A549 (cell line): ENCODE results near the gene OTC.

Experiments
- CEBPB ChIP-seq, 2 experiments: fragments of >200 bp in 1 of 2; sonication (Bioruptor Twin) in 1 of 2; formaldehyde crosslinking in 1 of 2; IDR thresholded peaks; 2 replicates each; pipeline ENCODE4 v1.6.1; 2012 to 2016
- CHD2 ChIP-seq: fragments of 150-350 bp; IDR thresholded peaks from 2 replicates; pipeline ENCODE4 v1.6.1; 2014; ENCODE audit warnings: low read length; ENCODE audit not compliant: partially characterized antibody
- E2F6 ChIP-seq: IDR thresholded peaks from 2 replicates; pipeline ENCODE4 v1.6.1; 2012; ENCODE audit warnings: low read depth, borderline replicate concordance
- FOSB ChIP-seq: fragments of 250-450 bp; sonication (Bioruptor Pico); IDR thresholded peaks from 2 replicates; pipeline ENCODE4 v1.5.0; 2020; ENCODE audit warnings: mild to moderate bottlenecking, moderate library complexity
- KDM5A ChIP-seq: fragments of 200-600 bp; sonication (generic); IDR thresholded peaks from 2 replicates; pipeline ENCODE4 v1.6.1; 2016; ENCODE audit warnings: antibody characterized with exemption, mild to moderate bottlenecking
- NPAS2 ChIP-seq: fragments of 250-450 bp; sonication (Bioruptor Pico); IDR thresholded peaks from 2 replicates; pipeline ENCODE4 v1.8.0; 2022; ENCODE audit warnings: mild to moderate bottlenecking, moderate library complexity, borderline replicate concordance
- RAD21 ChIP-seq, 2 experiments: fragments of >200 bp in 1 of 2; sonication (Bioruptor Twin) in 1 of 2; formaldehyde crosslinking in 1 of 2; IDR thresholded peaks in 1 of 2; conservative IDR thresholded peaks in 1 of 2; 2 replicates in 1 of 2; 3 replicates in 1 of 2; pipeline ENCODE4 v1.6.1; 2012 to 2018; ENCODE audit warnings: inconsistent platforms in 1 of 2
- REST ChIP-seq: fragments of 200-600 bp; sonication (generic); IDR thresholded peaks from 2 replicates; pipeline ENCODE4 v1.6.1; 2016; ENCODE audit warnings: antibody characterized with exemption, mild to moderate bottlenecking, moderate library complexity
- SMC3 ChIP-seq: fragments of >200 bp; sonication (Bioruptor Twin); formaldehyde crosslinking; IDR thresholded peaks from 3 replicates; pipeline ENCODE4 v1.6.1; 2018; ENCODE audit warnings: inconsistent platforms
- SREBF2 ChIP-seq: fragments of 450-650 bp; IDR thresholded peaks from 2 replicates; pipeline ENCODE4 v1.6.1; 2014; ENCODE audit warnings: mild to moderate bottlenecking, moderate library complexity
- TP53 ChIP-seq: fragments of 250-450 bp; sonication (Bioruptor Pico); IDR thresholded peaks from 2 replicates; pipeline ENCODE4 v1.5.0; 2021; ENCODE audit warnings: mild to moderate bottlenecking, moderate library complexity
- TF ChIP-seq, protein P1 (sequence below): fragments of >200 bp; sonication (Bioruptor Twin); formaldehyde crosslinking; IDR thresholded peaks from 3 replicates; pipeline ENCODE4 v1.5.1; 2016
- TF ChIP-seq, protein P2 (sequence below): fragments of 150-350 bp; IDR thresholded peaks from 2 replicates; pipeline ENCODE4 v1.6.1; 2014; ENCODE audit warnings: low read depth, mild to moderate bottlenecking, low read length

DNA sequence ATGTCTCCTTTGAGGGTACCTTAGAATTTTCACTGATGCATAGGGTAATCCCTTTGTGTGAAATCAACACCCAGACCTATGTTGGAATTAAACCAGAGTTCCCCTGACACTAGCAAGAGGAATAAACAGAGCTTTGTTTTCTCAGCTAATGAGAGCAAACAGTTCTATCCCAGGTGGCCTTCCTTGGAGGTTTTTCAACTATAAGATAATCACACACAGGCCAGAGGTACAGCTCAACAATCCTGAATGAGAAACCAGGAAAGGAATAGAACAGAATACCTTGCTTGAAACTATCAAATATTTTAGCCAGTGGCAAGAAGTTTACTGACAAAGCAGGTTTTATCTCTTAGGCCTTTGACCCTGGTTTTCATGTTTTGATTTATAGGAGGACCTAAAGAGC is 100.2 kb downstream of the OTC start:
- TF ChIP-seq NPAS2 (no peak), TP53 (CRISPR knock-in tag) (no peak), CEBPB (IDR thresholded peaks at IDR 0.05) (no peak), REST (no peak), SMC3 (no peak), RAD21 (conservative IDR thresholded peaks at IDR 0.05 in 1 of 2, IDR thresholded peaks at IDR 0.05 in 1 of 2) (no peak), FOSB (CRISPR knock-in tag) (no peak), KDM5A (no peak), E2F6 (no peak), CHD2 (no peak), SREBF2 (no peak)
- TF ChIP-seq, protein P1, sequence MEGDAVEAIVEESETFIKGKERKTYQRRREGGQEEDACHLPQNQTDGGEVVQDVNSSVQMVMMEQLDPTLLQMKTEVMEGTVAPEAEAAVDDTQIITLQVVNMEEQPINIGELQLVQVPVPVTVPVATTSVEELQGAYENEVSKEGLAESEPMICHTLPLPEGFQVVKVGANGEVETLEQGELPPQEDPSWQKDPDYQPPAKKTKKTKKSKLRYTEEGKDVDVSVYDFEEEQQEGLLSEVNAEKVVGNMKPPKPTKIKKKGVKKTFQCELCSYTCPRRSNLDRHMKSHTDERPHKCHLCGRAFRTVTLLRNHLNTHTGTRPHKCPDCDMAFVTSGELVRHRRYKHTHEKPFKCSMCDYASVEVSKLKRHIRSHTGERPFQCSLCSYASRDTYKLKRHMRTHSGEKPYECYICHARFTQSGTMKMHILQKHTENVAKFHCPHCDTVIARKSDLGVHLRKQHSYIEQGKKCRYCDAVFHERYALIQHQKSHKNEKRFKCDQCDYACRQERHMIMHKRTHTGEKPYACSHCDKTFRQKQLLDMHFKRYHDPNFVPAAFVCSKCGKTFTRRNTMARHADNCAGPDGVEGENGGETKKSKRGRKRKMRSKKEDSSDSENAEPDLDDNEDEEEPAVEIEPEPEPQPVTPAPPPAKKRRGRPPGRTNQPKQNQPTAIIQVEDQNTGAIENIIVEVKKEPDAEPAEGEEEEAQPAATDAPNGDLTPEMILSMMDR = no peak
- TF ChIP-seq, protein P2, sequence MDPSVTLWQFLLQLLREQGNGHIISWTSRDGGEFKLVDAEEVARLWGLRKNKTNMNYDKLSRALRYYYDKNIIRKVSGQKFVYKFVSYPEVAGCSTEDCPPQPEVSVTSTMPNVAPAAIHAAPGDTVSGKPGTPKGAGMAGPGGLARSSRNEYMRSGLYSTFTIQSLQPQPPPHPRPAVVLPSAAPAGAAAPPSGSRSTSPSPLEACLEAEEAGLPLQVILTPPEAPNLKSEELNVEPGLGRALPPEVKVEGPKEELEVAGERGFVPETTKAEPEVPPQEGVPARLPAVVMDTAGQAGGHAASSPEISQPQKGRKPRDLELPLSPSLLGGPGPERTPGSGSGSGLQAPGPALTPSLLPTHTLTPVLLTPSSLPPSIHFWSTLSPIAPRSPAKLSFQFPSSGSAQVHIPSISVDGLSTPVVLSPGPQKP = no peak
